ENCODE results near the gene CTNNBL1. TPM values are rescaled to one million over a fixed set of nuclear protein-coding genes. Genes with fewer than 3 reads are reported as not detected.

CTNNBL1 gene
- polyA plus RNA-seq, 3 donors: 51.1 to 58.4 (median 51.8) TPM

DNA sequence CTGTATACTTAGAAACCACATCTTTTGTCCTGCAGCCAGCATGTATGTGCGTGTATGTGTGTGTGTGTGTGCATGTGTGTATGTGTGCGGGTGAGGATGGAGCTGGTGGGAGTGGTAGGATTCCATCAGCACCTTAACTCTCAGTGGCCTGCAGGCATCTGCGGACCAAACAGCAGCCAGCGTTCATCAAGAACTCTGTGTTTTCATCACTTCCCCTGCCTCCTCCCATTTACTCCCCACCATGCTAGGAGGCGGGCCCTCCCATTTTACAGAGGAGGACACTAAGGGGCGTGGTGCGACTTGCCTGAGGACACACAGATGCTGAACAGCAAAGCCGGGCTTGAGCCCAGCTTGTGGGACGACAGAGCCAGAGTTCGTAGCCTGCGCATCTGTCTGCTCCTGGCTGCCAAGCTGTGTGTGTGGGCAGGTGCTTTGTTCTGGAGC lies 218.0 kb downstream of the CTNNBL1 start:
- no peak for DNase-seq (ENCODE audit: low read depth in 3 of 3, low spot score in 2 of 3)

DNA sequence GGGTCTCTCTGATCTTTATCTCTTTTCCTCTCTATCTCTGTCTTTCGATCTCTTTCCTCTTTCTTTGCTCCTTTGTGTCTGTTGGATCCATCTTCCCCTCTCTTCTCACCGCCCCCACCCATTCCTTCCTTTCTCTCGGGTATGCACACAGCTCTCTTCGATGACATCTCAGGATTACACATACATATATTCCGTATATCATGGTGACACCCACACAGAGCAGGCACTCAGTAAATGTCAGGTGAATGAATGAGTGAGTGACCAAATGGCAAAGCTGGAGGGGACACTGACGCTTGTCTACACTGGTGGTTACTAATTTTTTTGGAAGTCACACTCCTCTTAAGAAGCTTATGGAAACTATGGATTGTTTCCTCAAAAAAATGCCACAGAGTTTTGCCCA lies 219.0 kb downstream of the CTNNBL1 start:
- DNase-seq (ENCODE audit: low read depth in 3 of 3, low spot score in 2 of 3): no peak

GRCh38 chr20:37913567-37914366 lies 219.9 kb downstream of the CTNNBL1 start:
- no peak for DNase-seq (ENCODE audit: low read depth in 3 of 3, low spot score in 2 of 3)

- DNase-seq (ENCODE audit: low read depth in 3 of 3, low spot score in 2 of 3): no peak
Observed at GRCh38 chr20:37914367-37914671, 220.5 kb downstream of the CTNNBL1 start.

GRCh38 chr20:37914672-37915433 lies 221.0 kb downstream of the CTNNBL1 start:
- DNase-seq (ENCODE audit: low read depth in 3 of 3, low spot score in 2 of 3): no peak

DNA sequence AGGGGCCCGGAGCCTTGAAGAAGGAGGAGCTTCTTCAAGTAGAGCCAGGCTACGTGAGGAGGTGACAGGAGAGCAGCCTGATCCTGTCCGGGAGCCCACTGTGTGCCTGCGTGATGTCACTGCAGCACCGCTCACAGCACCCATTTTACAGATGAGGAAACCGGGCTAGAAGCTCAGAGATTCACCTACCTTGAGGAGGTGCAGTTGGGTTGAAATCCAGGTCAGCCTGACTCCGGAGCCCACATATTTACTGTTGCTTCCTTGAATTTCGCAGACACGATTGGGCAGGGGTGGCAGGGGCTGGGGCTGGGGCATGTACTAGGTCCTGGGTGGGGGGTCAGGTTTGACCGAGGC lies 221.6 kb downstream of the CTNNBL1 start:
- no peak for DNase-seq (ENCODE audit: low read depth in 3 of 3, low spot score in 2 of 3)

GRCh38 chr20:37915800-37916570 lies 222.2 kb downstream of the CTNNBL1 start:
- no peak for DNase-seq (ENCODE audit: low read depth in 3 of 3, low spot score in 2 of 3)

DNA sequence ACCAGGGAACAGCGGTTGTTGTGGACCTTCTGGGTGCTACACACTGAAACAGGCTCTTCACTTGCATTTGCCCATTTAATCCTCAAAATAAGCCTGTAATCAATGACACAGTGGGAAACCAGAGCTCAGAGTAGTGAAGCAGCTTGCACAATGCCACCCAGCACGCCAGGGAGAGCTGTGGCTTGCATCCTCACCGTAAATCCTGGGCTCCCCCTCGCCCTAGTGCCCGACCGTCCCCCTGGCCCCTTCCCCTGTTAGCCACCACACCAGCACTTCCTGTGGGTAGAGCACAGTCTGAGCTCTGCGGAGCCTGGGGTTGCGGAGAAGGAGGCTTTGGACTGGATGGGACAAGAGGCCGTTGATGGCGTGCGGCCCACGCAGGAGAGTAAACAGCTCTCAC lies 223.6 kb downstream of the CTNNBL1 start:
- DNase-seq (ENCODE audit: low read depth in 3 of 3, low spot score in 2 of 3): no peak

- no peak for DNase-seq (ENCODE audit: low read depth in 3 of 3, low spot score in 2 of 3)
Observed at GRCh38 chr20:37918035-37918434, 224.2 kb downstream of the CTNNBL1 start.

DNA sequence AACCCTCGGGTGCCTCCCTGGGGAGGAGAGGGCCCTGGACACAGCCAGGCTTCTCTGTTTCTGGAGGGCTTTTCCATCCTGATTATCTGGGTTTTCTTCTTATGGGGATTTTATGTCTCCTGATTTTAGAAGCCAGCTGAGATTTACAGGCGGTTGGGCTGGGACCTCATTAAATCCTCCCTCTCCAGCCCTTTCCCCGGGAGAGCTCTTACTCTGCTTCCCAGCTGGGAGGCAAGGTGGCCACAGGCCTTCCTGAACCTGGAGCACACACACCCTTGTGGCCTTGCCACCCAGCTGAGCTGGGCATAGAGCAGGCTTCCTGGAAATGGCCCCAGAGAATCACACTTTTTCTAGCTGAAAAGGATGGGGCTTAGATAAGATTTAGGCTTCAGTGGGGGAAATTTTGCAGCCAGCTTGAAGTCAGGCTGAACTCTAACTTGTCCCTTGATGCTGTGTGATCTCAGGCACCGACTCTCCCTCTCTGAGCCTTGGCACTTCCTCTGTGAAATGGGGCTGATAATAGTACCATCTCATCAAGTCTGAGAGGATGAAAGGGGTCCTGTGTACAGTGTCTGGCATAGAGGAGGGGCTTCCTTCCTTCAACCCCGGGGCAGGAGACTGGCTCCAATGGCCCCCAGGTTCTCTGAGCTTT lies 225.7 kb downstream of the CTNNBL1 start:
- DNase-seq (ENCODE audit: low read depth in 3 of 3, low spot score in 2 of 3): no peak

DNA sequence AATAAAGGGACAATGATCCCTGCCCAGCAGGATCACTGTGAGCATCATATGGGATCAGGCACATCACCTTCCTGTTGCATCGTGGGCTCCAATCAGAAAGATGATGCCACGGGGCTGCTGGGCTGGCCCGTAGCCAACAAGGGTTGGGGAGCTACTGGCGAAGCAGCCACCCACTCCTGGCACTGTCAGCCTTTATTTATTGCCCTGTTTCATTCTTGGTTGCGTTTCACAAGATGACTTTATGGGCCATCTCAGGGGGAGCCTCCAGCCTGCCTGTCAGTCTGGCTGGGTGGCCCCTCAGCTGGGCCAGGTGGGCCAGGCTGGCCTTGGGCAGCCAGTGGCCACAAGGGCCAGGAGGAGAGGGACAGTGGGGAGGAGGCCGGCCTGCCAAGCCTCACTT lies 226.4 kb downstream of the CTNNBL1 start:
- DNase-seq (ENCODE audit: low read depth in 3 of 3, low spot score in 2 of 3): no peak

- no peak for DNase-seq (ENCODE audit: low read depth in 3 of 3, low spot score in 2 of 3)
Observed at GRCh38 chr20:37920679-37921322, 227.0 kb downstream of the CTNNBL1 start.

GRCh38 chr20:37921341-37921929 lies 227.6 kb downstream of the CTNNBL1 start:
- DNase-seq (ENCODE audit: low read depth in 3 of 3, low spot score in 2 of 3): no peak

Other genes starting within 250 kb of the CTNNBL1 start
- 100 to 1,000 TPM in 1 of 3 donors, 10 to 100 TPM in 2; 81.2 to 100 (median 91.1) TPM for gene NNAT, start 172.8 kb upstream of the CTNNBL1 start, polyA plus RNA-seq (ENCODE audit: insufficient read length in 3 of 3)
- gene BLCAP, start 166.2 kb upstream of the CTNNBL1 start, polyA plus RNA-seq (ENCODE audit: insufficient read length in 3 of 3): 10 to 100 TPM; 75.9 to 85.8 (median 77.4) TPM
- 1 to 10 TPM in 2 of 3 donors, under 1 TPM in 1; 0.93 to 1.3 (median 1.2) TPM for gene VSTM2L, start 209.1 kb downstream of the CTNNBL1 start, polyA plus RNA-seq (ENCODE audit: insufficient read length in 3 of 3)